Stimulated activated CD4-positive, alpha-beta T cell treated with anti-CD3 and anti-CD28 coated beads, Interleukin-2, amount 100 ng/mL, for 24 hours (primary cell): Measurements from ENCODE around the gene SMIM31.
A peak's percentile ranks its signal among the peaks of the same experiment; 100 is the strongest.

Experiments used
- DNase-seq, 2 donors: peaks; one replicate each; pipeline ENCODE4 v3.0.0-alpha.2; 2020

Gene SMIM31

GRCh38 chr4:164753873-164754488 is at the start of gene SMIM31:
TSS of gene SMIM31 (plus strand) at chr4:164754131. CDS start at chr4:164770444, 16,313 bp downstream.
- DNase-seq = no peak

GRCh38 chr4:164706675-164707074 is 47.3 kb upstream of the SMIM31 start:
- no peak for DNase-seq

GRCh38 chr4:164716901-164717300 is 37.0 kb upstream of the SMIM31 start:
- DNase-seq = no peak

GRCh38 chr4:164718827-164719226 is 35.1 kb upstream of the SMIM31 start:
- DNase-seq = no peak

- DNase-seq = no peak
These were observed 28.9 kb upstream of the SMIM31 start for GRCh38 chr4:164725066-164725465.

- DNase-seq = no peak
These were observed 23.1 kb upstream of the SMIM31 start for GRCh38 chr4:164730705-164731393.

GRCh38 chr4:164731827-164732474 is 22.0 kb upstream of the SMIM31 start:
- peak; percentile 57 to 59 for DNase-seq

GRCh38 chr4:164734484-164734883 is 19.4 kb upstream of the SMIM31 start:
- DNase-seq = no peak

GRCh38 chr4:164748375-164748774 is 5.6 kb upstream of the SMIM31 start:
- no peak for DNase-seq

- no peak for DNase-seq
These were observed 1.5 kb downstream of the SMIM31 start for GRCh38 chr4:164755432-164755831.

GRCh38 chr4:164756686-164757085 is 2.8 kb downstream of the SMIM31 start:
- DNase-seq = no peak

GRCh38 chr4:164761241-164761640 is 7.3 kb downstream of the SMIM31 start:
- DNase-seq = no peak

GRCh38 chr4:164761746-164762275 is 7.9 kb downstream of the SMIM31 start:
- no peak for DNase-seq

GRCh38 chr4:164765096-164765495 is 11.2 kb downstream of the SMIM31 start:
- DNase-seq = no peak

GRCh38 chr4:164765833-164766232 is 11.9 kb downstream of the SMIM31 start:
- DNase-seq = no peak

- DNase-seq = no peak
These were observed 14.6 kb downstream of the SMIM31 start for GRCh38 chr4:164768516-164768915.

GRCh38 chr4:164770010-164770724 is 16.2 kb downstream of the SMIM31 start:
- DNase-seq = no peak

GRCh38 chr4:164771088-164771487 is 17.2 kb downstream of the SMIM31 start:
- no peak for DNase-seq

- no peak for DNase-seq
These were observed 18.1 kb downstream of the SMIM31 start for GRCh38 chr4:164772076-164772475.

- DNase-seq = no peak
These were observed 25.1 kb downstream of the SMIM31 start for GRCh38 chr4:164779080-164779479.

- DNase-seq = peak in 1 of 2 donors; percentile 14
These were observed 25.9 kb downstream of the SMIM31 start for GRCh38 chr4:164779811-164780216.

- DNase-seq = no peak
These were observed 26.9 kb downstream of the SMIM31 start for GRCh38 chr4:164780839-164781238.

- no peak for DNase-seq
These were observed 30.0 kb downstream of the SMIM31 start for GRCh38 chr4:164783976-164784375.
